Lower leg skin (tissue), 3 donors: ENCODE data around the gene PLEKHO2.

ENCODE experiments used
- POLR2A ChIP-seq, 2 donors: fragments of 450-650 bp; IDR thresholded peaks; one replicate each; pipeline ENCODE4 v1.6.1; 2016 to 2017; ENCODE audit warnings: antibody characterized with exemption in 2 of 2, mild to moderate bottlenecking in 1 of 2, moderate library complexity in 1 of 2
- TF ChIP-seq, protein P1 (sequence below), 3 donors: fragments of 450-650 bp; IDR thresholded peaks; one replicate each; pipeline ENCODE4 v1.5.1; 2016; ENCODE audit warnings: antibody characterized with exemption in 3 of 3, mild to moderate bottlenecking in 3 of 3, moderate library complexity in 2 of 3

DNA sequence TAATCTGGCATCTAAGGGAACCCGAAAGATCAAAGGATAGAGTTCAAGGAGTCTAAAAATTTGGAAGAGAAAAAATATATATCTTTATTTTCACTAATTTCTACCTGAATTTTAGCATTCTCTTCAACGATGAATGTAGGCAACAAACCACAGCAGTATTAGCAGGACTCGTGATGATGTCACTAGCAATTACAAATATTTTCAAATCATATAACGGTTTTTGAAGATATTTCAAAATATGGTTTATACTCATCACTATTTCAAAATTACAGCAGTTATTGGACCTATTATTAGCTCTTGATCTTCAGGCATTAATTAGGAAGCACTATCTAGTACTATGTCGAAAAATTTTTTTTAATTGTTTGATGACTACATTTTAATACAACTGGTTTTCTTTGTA lies 43.0 kb downstream of the PLEKHO2 start:
- TF ChIP-seq, protein P1, sequence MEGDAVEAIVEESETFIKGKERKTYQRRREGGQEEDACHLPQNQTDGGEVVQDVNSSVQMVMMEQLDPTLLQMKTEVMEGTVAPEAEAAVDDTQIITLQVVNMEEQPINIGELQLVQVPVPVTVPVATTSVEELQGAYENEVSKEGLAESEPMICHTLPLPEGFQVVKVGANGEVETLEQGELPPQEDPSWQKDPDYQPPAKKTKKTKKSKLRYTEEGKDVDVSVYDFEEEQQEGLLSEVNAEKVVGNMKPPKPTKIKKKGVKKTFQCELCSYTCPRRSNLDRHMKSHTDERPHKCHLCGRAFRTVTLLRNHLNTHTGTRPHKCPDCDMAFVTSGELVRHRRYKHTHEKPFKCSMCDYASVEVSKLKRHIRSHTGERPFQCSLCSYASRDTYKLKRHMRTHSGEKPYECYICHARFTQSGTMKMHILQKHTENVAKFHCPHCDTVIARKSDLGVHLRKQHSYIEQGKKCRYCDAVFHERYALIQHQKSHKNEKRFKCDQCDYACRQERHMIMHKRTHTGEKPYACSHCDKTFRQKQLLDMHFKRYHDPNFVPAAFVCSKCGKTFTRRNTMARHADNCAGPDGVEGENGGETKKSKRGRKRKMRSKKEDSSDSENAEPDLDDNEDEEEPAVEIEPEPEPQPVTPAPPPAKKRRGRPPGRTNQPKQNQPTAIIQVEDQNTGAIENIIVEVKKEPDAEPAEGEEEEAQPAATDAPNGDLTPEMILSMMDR (IDR thresholded peaks at IDR 0.05), result no peak
- no peak for TF ChIP-seq POLR2A (IDR thresholded peaks at IDR 0.05)
